ENCODE measurements around the gene HIGD1C. TPM values are rescaled to one million over a fixed set of nuclear protein-coding genes. Genes with fewer than 3 reads are reported as not detected.
"Not testable (repeated sequence)": the region's sequence is repeated elsewhere in the genome, so short reads cannot be mapped to it uniquely, and the experiment has no call there.

Gene HIGD1C
- total and polyA plus RNA-seq, 4 donors: not detected

GRCh38 chr12:50936821-50937530, 15.4 kb upstream of the HIGD1C start:
- DNase-seq: no peak
- Histone ChIP-seq H3K27me3 (ENCODE audit: control insufficient read depth in 1 of 2, insufficient read depth in 2 of 2, low read length in 1 of 2) (no peaks in the 10 kb centered on the region), H3K36me3 (ENCODE audit: control insufficient read depth in 1 of 2, insufficient read depth in 2 of 2, low read length in 1 of 2) (no peaks in the 10 kb centered on the region), H3K27ac (ENCODE audit: low read depth in 1 of 2, low read length in 2 of 2) (no peak overlapping the region), H3K4me1 (ENCODE audit: control insufficient read depth in 1 of 2, insufficient read depth in 2 of 2, low read length in 2 of 2) (peaks cover 3% of the 10 kb centered on the region in 2 donors), H3K4me3 (ENCODE audit: low read length in 2 of 2) (no peak overlapping the region), H3K9me3 (ENCODE audit: control insufficient read depth, low read length) (no peaks in the 10 kb centered on the region)
- intact Hi-C loops (cut with DNase I): no loop called here
- WGBS, 2 donors: 85 to 91% methylated on average over 9 of the region's 9 CpGs
- no peak for ATAC-seq (ENCODE audit: low FRiP score)

GRCh38 chr12:50937653-50938052, 14.7 kb upstream of the HIGD1C start:
- Histone ChIP-seq H3K4me3 (ENCODE audit: low read length in 2 of 2) (no peak overlapping the region), H3K27me3 (ENCODE audit: control insufficient read depth in 1 of 2, insufficient read depth in 2 of 2, low read length in 1 of 2) (no peaks in the 10 kb centered on the region), H3K27ac (ENCODE audit: low read depth in 1 of 2, low read length in 2 of 2) (no peak overlapping the region), H3K9me3 (ENCODE audit: control insufficient read depth, low read length) (no peaks in the 10 kb centered on the region), H3K36me3 (ENCODE audit: control insufficient read depth in 1 of 2, insufficient read depth in 2 of 2, low read length in 1 of 2) (no peaks in the 10 kb centered on the region), H3K4me1 (ENCODE audit: control insufficient read depth in 1 of 2, insufficient read depth in 2 of 2, low read length in 2 of 2) (peaks cover 3% of the 10 kb centered on the region in 2 donors)
- no peak for DNase-seq
- ATAC-seq (ENCODE audit: low FRiP score): no peak
- WGBS, 2 donors: 98 to 100% methylated on average over 1 of the region's 1 CpG
- intact Hi-C loops (cut with DNase I): no loop called here

DNA sequence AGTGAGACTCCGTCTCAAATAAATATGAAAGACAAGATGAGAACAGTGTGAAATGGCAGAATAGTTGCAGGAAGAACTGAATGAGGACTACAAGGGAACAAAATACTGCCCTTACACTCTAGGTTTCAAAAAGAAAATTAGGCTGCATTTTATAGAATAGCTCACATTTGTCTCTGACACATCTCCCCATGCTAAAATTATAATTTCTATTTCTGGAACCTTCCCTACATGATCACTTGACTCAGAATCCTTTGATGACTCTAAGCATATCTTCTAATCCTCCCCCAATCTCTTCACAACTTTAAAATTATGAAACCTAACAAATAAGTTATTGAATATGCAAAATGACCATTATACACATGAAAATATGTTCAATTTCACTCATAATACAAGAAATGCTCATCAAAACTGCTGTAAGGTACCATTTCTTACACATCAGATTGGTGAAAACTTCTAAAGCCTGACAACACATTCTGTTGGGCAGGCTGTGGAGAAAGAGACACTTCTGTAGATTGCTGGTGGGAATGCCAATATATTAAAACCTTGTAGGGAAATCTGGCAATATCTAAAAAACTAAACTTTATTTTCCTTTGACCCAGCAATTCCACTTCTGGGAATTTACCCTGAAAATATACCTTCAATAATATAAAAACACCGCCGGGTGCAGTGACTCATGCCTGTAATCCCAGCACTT, 4.3 kb upstream of the HIGD1C start:
- ATAC-seq (ENCODE audit: low FRiP score) (no peak), DNase-seq (no peak)
- Histone ChIP-seq H3K27me3 (ENCODE audit: control insufficient read depth in 1 of 2, insufficient read depth in 2 of 2, low read length in 1 of 2) (no peaks in the 10 kb centered on the region), H3K36me3 (ENCODE audit: control insufficient read depth in 1 of 2, insufficient read depth in 2 of 2, low read length in 1 of 2) (no peaks in the 10 kb centered on the region), H3K27ac (ENCODE audit: low read depth in 1 of 2, low read length in 2 of 2) (no peak overlapping the region), H3K9me3 (ENCODE audit: control insufficient read depth, low read length) (no peaks in the 10 kb centered on the region), H3K4me1 (ENCODE audit: control insufficient read depth in 1 of 2, insufficient read depth in 2 of 2, low read length in 2 of 2) (no peaks in the 10 kb centered on the region), H3K4me3 (ENCODE audit: low read length in 2 of 2) (no peak overlapping the region)
- WGBS, 2 donors: 69 to 73% methylated on average over 3 of the region's 3 CpGs
- intact Hi-C loops (cut with DNase I): no loop called here

- ATAC-seq (ENCODE audit: low FRiP score) (no peak), DNase-seq (no peak)
- intact Hi-C loops (cut with DNase I): no loop called here
- no peaks in the 10 kb centered on the region for H3K27me3 ChIP-seq (ENCODE audit: control insufficient read depth in 1 of 2, insufficient read depth in 2 of 2, low read length in 1 of 2)
- no peak overlapping the region for H3K4me3 ChIP-seq (ENCODE audit: low read length in 2 of 2)
- WGBS, 2 donors: 52 to 72% methylated on average over 2 to 3 of the region's 4 CpGs
- H3K27ac ChIP-seq (ENCODE audit: low read depth in 1 of 2, low read length in 2 of 2): no peak overlapping the region
- H3K9me3 ChIP-seq (ENCODE audit: control insufficient read depth, low read length): no peaks in the 10 kb centered on the region
- no peaks in the 10 kb centered on the region for H3K36me3 ChIP-seq (ENCODE audit: control insufficient read depth in 1 of 2, insufficient read depth in 2 of 2, low read length in 1 of 2)
- H3K4me1 ChIP-seq (ENCODE audit: control insufficient read depth in 1 of 2, insufficient read depth in 2 of 2, low read length in 2 of 2): no peaks in the 10 kb centered on the region
Measured at GRCh38 chr12:50948798-50949197, 3.5 kb upstream of the HIGD1C start.

- Histone ChIP-seq H3K4me3 (ENCODE audit: low read length in 2 of 2) (no peak overlapping the region), H3K9me3 (ENCODE audit: control insufficient read depth, low read length) (no peaks in the 10 kb centered on the region), H3K36me3 (ENCODE audit: control insufficient read depth in 1 of 2, insufficient read depth in 2 of 2, low read length in 1 of 2) (no peaks in the 10 kb centered on the region), H3K27ac (ENCODE audit: low read depth in 1 of 2, low read length in 2 of 2) (no peak overlapping the region), H3K4me1 (ENCODE audit: control insufficient read depth in 1 of 2, insufficient read depth in 2 of 2, low read length in 2 of 2) (no peaks in the 10 kb centered on the region), H3K27me3 (ENCODE audit: control insufficient read depth in 1 of 2, insufficient read depth in 2 of 2, low read length in 1 of 2) (no peaks in the 10 kb centered on the region)
- 93 to 95% methylated on average over 4 of the region's 4 CpGs for WGBS, 2 donors
- ATAC-seq (ENCODE audit: low FRiP score) (no peak), DNase-seq (no peak)
- intact Hi-C loops (cut with DNase I): no loop called here
Measured at GRCh38 chr12:50949801-50950302, 2.5 kb upstream of the HIGD1C start.

- WGBS, 2 donors: 89 to 91% methylated on average over 2 of the region's 2 CpGs
- DNase-seq (no peak), ATAC-seq (ENCODE audit: low FRiP score) (no peak)
- H3K27me3 ChIP-seq (ENCODE audit: control insufficient read depth in 1 of 2, insufficient read depth in 2 of 2, low read length in 1 of 2): no peaks in the 10 kb centered on the region
- no peak overlapping the region for H3K4me3 ChIP-seq (ENCODE audit: low read length in 2 of 2)
- H3K36me3 ChIP-seq (ENCODE audit: control insufficient read depth in 1 of 2, insufficient read depth in 2 of 2, low read length in 1 of 2): no peaks in the 10 kb centered on the region
- H3K4me1 ChIP-seq (ENCODE audit: control insufficient read depth in 1 of 2, insufficient read depth in 2 of 2, low read length in 2 of 2): no peaks in the 10 kb centered on the region
- no peak overlapping the region for H3K27ac ChIP-seq (ENCODE audit: low read depth in 1 of 2, low read length in 2 of 2)
- intact Hi-C loops (cut with DNase I): no loop called here
- H3K9me3 ChIP-seq (ENCODE audit: control insufficient read depth, low read length): no peaks in the 10 kb centered on the region
Measured at GRCh38 chr12:50951112-50951511, 1.2 kb upstream of the HIGD1C start.

DNA sequence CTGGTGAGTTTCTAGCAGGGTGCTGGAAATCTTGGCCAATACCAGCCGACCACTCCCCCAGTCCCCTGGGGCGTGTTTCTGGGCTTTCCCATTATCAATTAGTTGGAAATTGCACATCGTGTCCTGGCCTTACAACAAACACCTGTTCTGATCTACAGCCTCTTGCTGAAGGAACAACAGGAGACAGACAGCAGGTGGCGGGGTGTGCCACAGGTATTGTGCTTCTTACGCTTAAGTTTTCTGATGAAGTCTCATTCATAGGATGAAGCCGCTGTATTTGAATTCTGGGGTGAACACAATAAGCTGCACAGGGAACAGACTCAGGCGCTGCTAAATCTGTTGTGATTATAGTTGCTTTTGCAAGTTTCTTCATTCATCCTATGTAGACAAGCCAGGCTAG, 703 bp downstream of the HIGD1C start:
- no peak for DNase-seq
- H3K9me3 ChIP-seq (ENCODE audit: control insufficient read depth, low read length): no peaks in the 10 kb centered on the region
- no peaks in the 10 kb centered on the region for H3K4me1 ChIP-seq (ENCODE audit: control insufficient read depth in 1 of 2, insufficient read depth in 2 of 2, low read length in 2 of 2)
- H3K36me3 ChIP-seq (ENCODE audit: control insufficient read depth in 1 of 2, insufficient read depth in 2 of 2, low read length in 1 of 2): no peaks in the 10 kb centered on the region
- no peak overlapping the region for H3K27ac ChIP-seq (ENCODE audit: low read depth in 1 of 2, low read length in 2 of 2)
- H3K4me3 ChIP-seq (ENCODE audit: low read length in 2 of 2): no peak overlapping the region
- no peak for ATAC-seq (ENCODE audit: low FRiP score)
- WGBS, 2 donors: 80 to 90% methylated on average over 7 of the region's 7 CpGs
- intact Hi-C loops (cut with DNase I): no loop called here
- H3K27me3 ChIP-seq (ENCODE audit: control insufficient read depth in 1 of 2, insufficient read depth in 2 of 2, low read length in 1 of 2): no peaks in the 10 kb centered on the region

DNA sequence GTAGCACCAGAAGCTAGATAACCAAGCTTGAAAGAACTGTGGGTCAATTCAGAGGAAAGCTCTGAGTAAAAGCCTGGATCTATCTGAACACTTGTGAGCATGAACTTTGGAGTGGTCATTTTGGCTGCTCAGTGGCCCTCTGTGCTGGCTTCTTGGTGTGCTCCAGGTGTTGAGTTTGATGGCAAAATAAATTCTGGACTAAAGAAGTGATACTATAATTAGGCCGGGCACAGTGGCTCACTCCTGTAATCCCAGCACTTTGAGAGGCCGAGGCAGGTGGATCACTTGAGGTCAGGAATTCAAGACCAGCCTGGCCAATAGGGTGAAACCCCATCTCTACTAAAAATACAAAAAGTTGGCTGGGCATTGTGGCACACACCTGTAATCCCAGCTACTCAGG, 2.4 kb downstream of the HIGD1C start:
- H3K4me1 ChIP-seq (ENCODE audit: control insufficient read depth in 1 of 2, insufficient read depth in 2 of 2, low read length in 2 of 2); H3K27me3 ChIP-seq (ENCODE audit: control insufficient read depth in 1 of 2, insufficient read depth in 2 of 2, low read length in 1 of 2); H3K36me3 ChIP-seq (ENCODE audit: control insufficient read depth in 1 of 2, insufficient read depth in 2 of 2, low read length in 1 of 2); intact Hi-C loops (cut with DNase I); DNase-seq; H3K27ac ChIP-seq (ENCODE audit: low read depth in 1 of 2, low read length in 2 of 2); H3K4me3 ChIP-seq (ENCODE audit: low read length in 2 of 2); H3K9me3 ChIP-seq (ENCODE audit: control insufficient read depth, low read length); ATAC-seq (ENCODE audit: low FRiP score): not testable (repeated sequence)
- 90 to 94% methylated on average over 2 of the region's 2 CpGs for WGBS, 2 donors

DNA sequence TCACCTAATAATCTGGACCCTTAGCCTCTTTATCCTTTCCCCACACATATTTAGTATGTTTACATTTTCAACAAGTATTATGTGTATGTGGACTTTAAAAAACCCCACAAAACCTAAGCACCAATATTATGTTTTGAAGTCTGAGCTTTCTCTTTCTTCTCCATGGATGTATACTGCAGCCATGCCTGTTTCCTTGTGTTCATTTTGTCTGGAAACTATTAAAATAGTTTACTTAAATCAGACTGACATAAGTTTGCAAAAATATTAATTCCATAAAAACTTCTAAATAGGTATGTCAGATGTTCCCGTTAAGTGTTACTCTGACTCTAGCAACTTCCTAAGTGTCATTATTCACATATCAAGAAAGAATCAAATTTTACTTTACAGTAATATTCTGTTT, 2.9 kb downstream of the HIGD1C start:
- H3K27me3 ChIP-seq (ENCODE audit: control insufficient read depth in 1 of 2, insufficient read depth in 2 of 2, low read length in 1 of 2): no peaks in the 10 kb centered on the region
- DNase-seq: no peak
- intact Hi-C loops (cut with DNase I): no loop called here
- no peak overlapping the region for H3K4me3 ChIP-seq (ENCODE audit: low read length in 2 of 2)
- WGBS, 2 donors: 82 to 89% methylated on average over 1 of the region's 1 CpG
- no peaks in the 10 kb centered on the region for H3K36me3 ChIP-seq (ENCODE audit: control insufficient read depth in 1 of 2, insufficient read depth in 2 of 2, low read length in 1 of 2)
- no peaks in the 10 kb centered on the region for H3K9me3 ChIP-seq (ENCODE audit: control insufficient read depth, low read length)
- H3K27ac ChIP-seq (ENCODE audit: low read depth in 1 of 2, low read length in 2 of 2): no peak overlapping the region
- no peaks in the 10 kb centered on the region for H3K4me1 ChIP-seq (ENCODE audit: control insufficient read depth in 1 of 2, insufficient read depth in 2 of 2, low read length in 2 of 2)
- no peak for ATAC-seq (ENCODE audit: low FRiP score)

Measured in aorta (tissue), 5 donors.